ENCODE data around the gene PIPOX. TPM values are rescaled to one million over a fixed set of nuclear protein-coding genes. Genes with fewer than 3 reads are reported as not detected.

PIPOX gene
- total and polyA plus RNA-seq, 9 of the 15 experiments (the other 6 are each of a cell fraction or from before 2014, with no cell fraction given), result 0.15 to 2.2 (median 0.58) TPM; not detected in 2

GRCh38 chr17:29005936-29006511, 36.9 kb upstream of the PIPOX start, which contains the start of gene SEZ6 (continued):
- TF ChIP-seq CHD7 (IDR thresholded peaks at IDR 0.05; ENCODE audit: low read depth, low read length), result peak; percentile 97
- no peak for TF ChIP-seq ZNF12 (CRISPR knock-in tag; IDR thresholded peaks at IDR 0.05)
- TF ChIP-seq JUND (IDR thresholded peaks at IDR 0.05; ENCODE audit: borderline replicate concordance, low read depth, low read length), result no peak
- no peak; the same call in 2 of the 3 replicates for TF ChIP-seq JUND (tag; IDR thresholded peaks at IDR 0.05; ENCODE audit: borderline replicate concordance, low read depth, low read length)
- TF ChIP-seq TCF7 (IDR thresholded peaks at IDR 0.05; ENCODE audit: borderline replicate concordance), result no peak
- no peak for TF ChIP-seq TCFL5 (CRISPR knock-in tag; conservative IDR thresholded peaks at IDR 0.05)
- TF ChIP-seq ZC3H11A (IDR thresholded peaks at IDR 0.05; ENCODE audit: low read depth, low read length), result no peak
- TF ChIP-seq GATAD2B (IDR thresholded peaks at IDR 0.05; ENCODE audit: borderline replicate concordance), result no peak
- no peak for TF ChIP-seq HDGF (IDR thresholded peaks at IDR 0.05)
- no peak for TF ChIP-seq ZNF146 (CRISPR knock-in tag; IDR thresholded peaks at IDR 0.05; ENCODE audit: unreplicated experiment)
- no peak for TF ChIP-seq ZNF124 (CRISPR knock-in tag; IDR thresholded peaks at IDR 0.05)
- peak; percentile 29 for TF ChIP-seq CCNT2 (IDR thresholded peaks at IDR 0.05; ENCODE audit: borderline replicate concordance, extremely low read depth, insufficient read length, low read depth, low read length)
- peak in 2 of 3 experiments; percentile 67 to 79 for TF ChIP-seq YY1 (IDR thresholded peaks at IDR 0.05; ENCODE audit: borderline replicate concordance in 1 of 3, control insufficient read depth in 1 of 3, extremely low read depth in 1 of 3, insufficient read depth in 3 of 3, insufficient read length in 1 of 3, insufficient replicate concordance in 2 of 3, low read depth in 1 of 3, low read length in 2 of 3)
- no peak; the same call in 1 of the 2 replicates for TF ChIP-seq E2F1 (CRISPR knock-in tag; IDR thresholded peaks at IDR 0.05)
- TF ChIP-seq MAFG (tag; conservative IDR thresholded peaks at IDR 0.05), result no peak

Data from K562 (cell line).